Stimulated activated CD8-positive, alpha-beta memory T cell treated with anti-CD3 and anti-CD28 coated beads, Interleukin-15, amount 100 ng/mL, for 24 hours (primary cell): ENCODE data around the gene ODR4.
"Not testable (repeated sequence)": the region's sequence is repeated elsewhere in the genome, so short reads cannot be mapped to it uniquely, and the experiment has no call there.

Experiments
- DNase-seq: peaks from one replicate; pipeline ENCODE4 v3.0.0-alpha.2; 2020; ENCODE audit warnings: low read depth

Gene ODR4

GRCh38 chr1:186421446-186421845 lies 45.8 kb downstream of the ODR4 start:
- no peak for DNase-seq

- DNase-seq = no peak
Observed at GRCh38 chr1:186424539-186424938, 48.9 kb downstream of the ODR4 start.

GRCh38 chr1:186426118-186426517 lies 50.5 kb downstream of the ODR4 start:
- DNase-seq = no peak

GRCh38 chr1:186429017-186429416 lies 53.4 kb downstream of the ODR4 start:
- DNase-seq = no peak

- DNase-seq = no peak
Observed at GRCh38 chr1:186435336-186435735, 59.7 kb downstream of the ODR4 start.

- no peak for DNase-seq
Observed at GRCh38 chr1:186438567-186438966, 62.9 kb downstream of the ODR4 start.

- no peak for DNase-seq
Observed at GRCh38 chr1:186440584-186440983, 64.9 kb downstream of the ODR4 start.

GRCh38 chr1:186442651-186443375 lies 67.2 kb downstream of the ODR4 start:
- no peak for DNase-seq

GRCh38 chr1:186443638-186444037 lies 68.0 kb downstream of the ODR4 start:
- DNase-seq = no peak

GRCh38 chr1:186446152-186446551 lies 70.5 kb downstream of the ODR4 start:
- DNase-seq = no peak

GRCh38 chr1:186454981-186455380 lies 79.3 kb downstream of the ODR4 start:
- DNase-seq = no peak

- no peak for DNase-seq
Observed at GRCh38 chr1:186456729-186457255, 81.2 kb downstream of the ODR4 start.

GRCh38 chr1:186459161-186459560 lies 83.5 kb downstream of the ODR4 start:
- DNase-seq = not testable (repeated sequence)

GRCh38 chr1:186461014-186461413 lies 85.4 kb downstream of the ODR4 start, which contains the start of gene PDC:
TSS of gene PDC (minus strand) at chr1:186461114. CDS start at chr1:186449459, 11,655 bp downstream.
- no peak for DNase-seq

GRCh38 chr1:186463511-186463910 lies 87.9 kb downstream of the ODR4 start:
- DNase-seq = no peak

GRCh38 chr1:186463926-186464325 lies 88.3 kb downstream of the ODR4 start:
- no peak for DNase-seq

- not testable (repeated sequence) for DNase-seq
Observed at GRCh38 chr1:186465491-186465890, 89.9 kb downstream of the ODR4 start.

GRCh38 chr1:186465946-186466345 lies 90.3 kb downstream of the ODR4 start:
- no peak for DNase-seq
